ENCODE measurements around the gene DNAH8.

Gene DNAH8

GRCh38 chr6:38976801-38977500 lies 261.8 kb downstream of the DNAH8 start:
- DNase-seq = no peak

DNA sequence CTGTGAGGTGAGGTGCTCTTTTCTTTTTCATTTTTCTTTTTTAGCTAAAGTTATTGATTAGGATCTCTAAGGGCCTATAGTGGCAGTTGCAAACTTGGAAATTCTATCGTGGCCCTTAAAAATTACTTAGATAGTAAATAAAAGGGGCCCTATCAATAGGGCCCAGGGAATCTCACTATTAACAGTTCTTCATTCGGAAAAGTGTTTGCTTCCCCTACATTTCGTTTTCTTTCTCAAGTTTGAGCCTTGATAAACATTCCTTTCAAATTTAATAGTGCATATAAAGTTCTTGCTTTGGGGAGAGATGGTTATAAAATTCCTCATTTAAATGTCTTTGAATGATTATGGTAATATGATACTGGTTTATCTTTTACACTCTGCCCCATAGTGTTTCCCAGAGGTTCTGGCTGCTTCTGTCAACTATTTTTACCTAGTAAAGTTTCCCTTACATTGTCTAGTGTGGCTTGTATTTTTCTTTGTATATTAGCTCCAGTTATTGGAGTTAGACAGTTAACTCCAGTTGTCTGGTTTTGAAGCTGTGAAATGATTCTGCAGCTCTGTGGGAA lies 263.1 kb downstream of the DNAH8 start:
- no peak for DNase-seq

DNA sequence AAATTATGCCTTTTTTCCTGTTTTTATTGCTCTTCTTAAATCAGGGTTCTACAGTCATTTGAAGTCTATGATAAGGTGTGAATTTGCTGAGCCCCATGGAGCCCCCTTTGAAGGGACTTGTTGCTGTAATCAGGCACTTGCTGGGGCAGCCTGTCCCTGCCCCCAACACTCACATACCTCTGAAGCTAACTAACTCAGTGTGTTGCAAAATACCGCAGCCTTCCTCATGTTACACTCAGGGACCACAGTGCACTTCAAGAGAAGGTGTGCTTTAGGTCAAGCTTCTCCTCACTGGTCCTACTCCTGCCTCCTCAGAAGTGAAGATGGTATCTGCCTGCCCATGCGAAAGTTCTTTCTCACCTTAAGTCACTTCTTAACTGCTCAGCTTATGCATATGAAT lies 267.4 kb downstream of the DNAH8 start:
- DNase-seq = no peak

- no peak for DNase-seq
These were observed 269.6 kb downstream of the DNAH8 start for GRCh38 chr6:38984723-38985122.

DNA sequence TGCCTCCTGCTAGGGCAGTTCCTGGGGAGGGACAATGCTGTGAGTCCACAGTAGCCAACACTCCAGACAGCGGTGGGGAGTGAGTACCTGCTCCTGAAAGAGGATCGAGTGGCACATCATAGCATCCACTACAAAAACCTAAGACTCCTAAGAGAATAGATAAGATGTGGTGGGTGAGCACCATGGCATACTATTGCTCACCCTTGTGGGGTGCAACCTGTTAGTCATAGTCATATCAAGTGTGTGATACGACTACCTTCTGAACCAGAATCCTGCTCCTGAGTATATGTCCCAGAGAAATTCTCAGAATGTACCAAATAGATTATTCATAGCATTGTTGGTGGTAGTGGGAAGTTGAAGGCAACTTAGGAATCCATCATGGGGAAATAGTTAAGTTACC lies 270.7 kb downstream of the DNAH8 start:
- no peak for DNase-seq

DNA sequence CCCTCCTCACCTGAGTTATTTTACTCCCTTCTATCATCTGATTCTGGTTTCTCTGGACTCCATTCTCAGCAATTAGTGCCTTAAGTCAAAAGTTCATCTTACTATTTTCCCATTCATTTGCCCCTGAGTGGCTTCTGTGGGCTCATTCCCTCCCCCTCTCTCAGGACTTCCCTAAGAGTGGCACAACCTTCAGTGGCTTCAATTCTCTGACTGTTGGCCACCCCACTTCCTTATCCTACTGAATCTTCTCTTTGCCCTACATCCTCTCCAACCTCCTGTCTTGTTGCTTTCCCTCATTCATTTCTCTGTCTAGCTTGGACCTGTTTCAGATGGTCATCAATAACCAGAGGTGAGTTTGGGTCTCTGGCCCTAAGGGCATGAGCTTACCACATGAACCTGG lies 272.4 kb downstream of the DNAH8 start:
- DNase-seq = no peak

DNA sequence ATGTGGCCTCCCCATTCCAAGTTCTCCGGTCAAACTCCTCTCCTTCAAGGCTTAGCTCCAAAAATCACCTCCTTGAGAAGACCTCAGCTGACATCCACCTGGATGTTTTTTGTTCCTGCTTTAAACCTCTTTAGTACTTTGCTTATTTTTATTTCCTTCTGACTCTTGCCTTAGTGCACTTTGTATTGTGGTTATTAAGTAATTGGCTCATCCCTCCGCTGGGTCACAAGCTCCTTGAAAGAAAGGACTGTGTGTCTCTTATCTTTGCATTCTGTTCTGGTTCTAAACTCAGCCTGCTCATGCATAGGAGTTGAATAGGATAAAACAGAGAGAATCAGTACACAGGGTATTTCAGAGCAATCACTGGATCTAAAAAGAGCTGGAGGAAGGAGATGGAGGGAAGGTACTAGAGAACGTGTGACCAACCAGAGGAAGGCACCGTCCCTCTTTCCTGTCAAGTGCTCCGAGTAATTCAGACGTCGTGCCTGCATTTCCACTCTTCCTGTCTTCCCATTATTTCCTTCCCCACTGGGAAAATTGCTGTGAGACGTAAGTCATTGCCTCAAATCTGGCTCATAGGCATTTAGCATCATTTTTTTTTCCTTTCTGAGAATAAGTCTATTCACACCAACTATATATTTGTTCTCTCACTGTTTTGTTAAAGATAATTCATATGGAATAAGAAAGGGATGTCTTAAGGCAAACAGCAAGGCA lies 273.8 kb downstream of the DNAH8 start:
- DNase-seq = no peak

DNA sequence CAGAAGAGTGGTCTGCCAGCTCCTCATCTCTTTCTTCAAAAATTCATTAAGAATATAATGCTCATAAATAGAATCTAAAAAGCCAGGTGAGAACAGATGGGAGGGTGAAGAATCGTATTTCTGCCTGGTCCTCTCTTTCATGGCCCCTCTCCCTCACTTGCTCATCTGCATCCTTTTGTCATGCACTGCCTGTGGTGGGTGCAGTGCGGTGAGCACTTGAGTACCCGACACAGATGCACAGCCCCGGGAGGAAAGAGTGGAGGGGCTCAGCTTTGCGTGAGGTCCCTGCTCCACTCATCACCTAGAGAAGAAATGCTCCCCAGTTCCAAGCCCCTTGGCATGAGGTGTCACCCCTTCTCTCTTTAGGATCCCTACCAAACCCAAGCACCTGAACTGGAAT lies 275.4 kb downstream of the DNAH8 start:
- DNase-seq = no peak

DNA sequence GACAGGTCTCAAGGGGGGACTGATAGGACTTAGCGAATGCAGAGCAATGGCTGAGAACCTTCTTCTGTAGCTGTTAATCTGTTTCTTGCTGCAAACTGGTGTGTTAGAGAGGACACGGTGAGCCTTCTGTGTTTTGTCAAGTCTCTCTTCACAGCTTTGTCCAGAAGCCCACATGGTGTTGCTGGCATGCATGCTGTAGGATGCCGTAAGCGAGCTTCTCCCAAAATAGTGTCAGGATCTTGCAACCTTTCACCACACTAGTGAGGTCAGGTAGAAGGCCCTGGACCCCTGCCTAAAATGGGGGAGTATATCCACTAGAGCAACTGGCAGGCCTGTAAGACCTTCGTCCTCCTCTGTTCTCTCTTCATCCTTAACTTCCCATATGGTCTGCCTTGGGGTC lies 281.6 kb downstream of the DNAH8 start:
- DNase-seq = no peak

GRCh38 chr6:38997128-38997761 lies 282.1 kb downstream of the DNAH8 start:
- DNase-seq = no peak

DNA sequence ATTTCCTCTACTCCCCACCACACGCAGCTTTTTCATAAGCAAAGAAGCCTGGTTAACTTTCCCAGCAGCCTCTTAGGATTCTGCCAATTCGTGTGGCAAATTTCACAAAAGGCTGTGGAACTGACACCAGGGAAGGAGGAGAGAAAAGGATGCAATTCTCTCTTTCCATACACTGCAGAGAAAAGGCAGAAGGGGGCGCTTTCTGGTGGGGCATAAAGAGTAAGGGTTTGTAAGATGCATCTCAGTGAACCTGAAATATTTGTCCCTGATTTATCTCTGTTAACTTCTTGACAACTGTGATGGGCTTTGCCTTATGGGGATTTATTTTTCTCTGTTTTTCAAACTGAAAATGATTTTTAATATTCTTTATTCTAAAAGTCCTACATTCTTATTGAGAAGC lies 288.0 kb downstream of the DNAH8 start:
- no peak for DNase-seq

- no peak for DNase-seq
These were observed 288.4 kb downstream of the DNAH8 start for GRCh38 chr6:39003492-39003891.

- DNase-seq = no peak
These were observed 289.7 kb downstream of the DNAH8 start for GRCh38 chr6:39004801-39005200.

GRCh38 chr6:39005774-39006173 lies 290.7 kb downstream of the DNAH8 start:
- DNase-seq = peak; percentile 37

DNA sequence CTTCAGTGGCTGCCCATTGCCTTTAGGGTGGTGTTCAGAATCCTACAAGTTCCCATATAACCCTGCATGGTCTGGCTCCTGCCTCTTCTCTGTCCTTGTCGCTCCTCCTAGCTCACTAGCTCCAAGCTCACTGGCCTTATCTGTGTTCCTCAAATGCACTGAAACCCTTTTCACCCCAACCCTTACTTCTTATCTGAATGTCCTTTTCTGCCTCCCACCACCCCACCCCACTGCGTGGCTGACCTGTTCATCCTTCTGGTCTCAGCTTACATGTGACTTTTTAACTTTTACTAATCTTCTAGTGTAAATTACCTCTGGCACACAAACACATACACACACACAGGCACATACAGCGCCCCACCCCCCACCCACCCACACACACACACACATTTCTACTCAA lies 292.5 kb downstream of the DNAH8 start:
- DNase-seq = no peak

DNA sequence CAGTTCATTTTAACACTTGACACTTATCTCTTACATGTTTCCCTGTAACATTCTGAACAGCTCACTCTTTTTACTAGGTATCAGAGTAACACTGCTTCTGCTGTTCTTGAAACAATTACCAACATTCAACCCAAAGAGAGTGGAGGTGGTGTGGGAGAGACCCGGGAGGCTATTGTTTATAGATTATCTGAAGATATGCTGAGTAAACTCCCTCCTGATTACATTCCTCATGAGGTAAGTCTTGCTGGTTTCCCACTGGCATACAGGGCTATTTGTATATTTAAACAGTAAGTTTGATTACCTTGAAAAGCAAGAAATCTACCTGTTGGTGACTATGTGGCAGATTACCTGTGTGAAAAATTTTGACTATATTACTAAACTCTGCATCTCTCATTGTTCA lies 293.6 kb downstream of the DNAH8 start:
- no peak for DNase-seq

GRCh38 chr6:39009476-39009875 lies 294.4 kb downstream of the DNAH8 start:
- DNase-seq = no peak

DNA sequence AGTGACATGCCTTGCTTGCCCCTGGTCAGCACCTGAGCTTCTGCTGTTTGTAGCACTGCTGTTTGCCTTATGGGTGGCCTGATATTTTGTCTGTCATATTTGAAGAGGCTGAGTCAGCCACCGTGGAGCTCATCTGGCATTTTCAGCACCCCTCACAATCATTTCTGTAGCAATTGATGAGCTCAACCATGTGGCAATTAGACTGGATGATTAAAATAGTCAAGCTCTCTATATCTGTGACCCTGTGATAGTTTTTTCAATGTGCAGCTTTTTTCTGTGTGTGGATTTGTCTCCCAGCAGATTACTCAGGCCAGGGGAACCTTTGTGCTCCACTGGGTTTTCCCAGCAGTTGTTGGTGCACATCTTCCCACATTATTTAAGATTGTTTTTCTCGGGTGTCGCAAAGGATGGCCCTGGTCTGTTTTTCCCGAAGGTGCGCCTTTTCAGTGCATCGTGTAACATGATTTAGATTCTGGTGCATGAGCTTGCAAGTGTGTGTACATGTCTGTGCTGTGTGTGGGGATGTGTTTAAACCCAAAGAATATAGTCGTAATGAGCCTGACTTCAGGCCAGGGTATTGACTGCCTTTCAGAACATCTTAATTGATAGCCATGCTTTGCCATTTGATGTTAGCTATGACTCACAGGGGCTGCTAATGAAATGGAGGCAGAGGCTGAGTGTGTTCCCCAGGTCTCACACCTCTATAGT lies 301.9 kb downstream of the DNAH8 start:
- DNase-seq = no peak

- no peak for DNase-seq
These were observed 302.4 kb downstream of the DNAH8 start for GRCh38 chr6:39017547-39017880.

DNA sequence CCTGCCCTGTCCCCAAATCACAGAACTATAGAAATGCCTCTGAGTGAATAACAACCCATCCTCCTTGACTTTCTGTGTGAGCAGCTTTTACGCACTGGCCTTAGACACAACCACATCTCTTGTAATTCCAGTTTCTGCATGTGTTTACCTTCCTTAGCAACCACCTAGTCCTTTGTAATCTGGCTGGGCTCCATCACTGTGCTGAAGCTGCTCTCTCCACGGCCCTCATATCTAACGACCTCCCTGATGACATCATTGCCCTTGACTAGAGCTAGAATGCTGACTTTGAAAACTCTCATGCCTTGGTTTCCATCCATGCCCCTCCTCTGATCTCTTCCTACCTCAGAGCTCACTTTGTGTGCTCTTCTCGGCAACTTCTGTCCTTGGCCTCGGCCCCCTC lies 303.0 kb downstream of the DNAH8 start:
- no peak for DNase-seq

GRCh38 chr6:39020136-39020535 lies 305.0 kb downstream of the DNAH8 start:
- no peak for DNase-seq

- no peak for DNase-seq
These were observed 305.9 kb downstream of the DNAH8 start for GRCh38 chr6:39021041-39021440.

DNA sequence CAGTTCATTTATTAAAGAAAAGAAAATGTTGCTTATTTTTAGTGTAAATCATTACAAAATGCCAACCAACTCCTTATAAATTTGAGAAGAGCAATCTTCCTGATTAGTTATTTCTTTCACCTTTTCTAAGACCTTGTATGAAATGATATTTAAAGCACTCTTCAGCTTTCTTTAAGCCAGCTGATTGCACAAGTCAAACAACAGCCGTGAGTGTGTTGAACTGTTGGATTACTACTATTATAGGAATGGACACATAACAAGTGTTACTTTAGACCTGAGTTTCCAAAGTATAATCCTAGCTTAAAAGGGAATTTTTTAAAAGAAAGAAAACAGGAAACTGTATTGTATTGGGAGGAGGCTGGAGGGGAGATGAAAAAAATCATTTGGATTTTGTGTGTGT lies 306.7 kb downstream of the DNAH8 start:
- no peak for DNase-seq

GRCh38 chr6:39026175-39026574 lies 311.1 kb downstream of the DNAH8 start:
- no peak for DNase-seq

Data from SHP77 treated with DMSO at 0.1 percent for 48 hours (cell line).